Thoracic aorta (tissue), 2 donors: ENCODE results near the gene DDX59. TPM values are rescaled to one million over a fixed set of nuclear protein-coding genes. Genes with fewer than 3 reads are reported as not detected.

Experiments used
- ATAC-seq: fragments of 150-250 bp; one replicate; pipeline ENCODE4 v1.8.0; 2017; ENCODE audit warnings: low read depth; ENCODE audit not compliant: insufficient number of reproducible peaks, low FRiP score
- DNase-seq: peaks from one replicate; pipeline ENCODE4 v3.0.0-alpha.2; 2020; ENCODE audit warnings: low spot score
- H3K27ac ChIP-seq, 2 donors: fragments of 200-600 bp; sonication (generic); 1 replicate in 1 of 2; 2 replicates in 1 of 2; pipeline ENCODE4 v1.5.1; 2016; ENCODE audit warnings: mild to moderate bottlenecking in 2 of 2, moderate library complexity in 2 of 2
- H3K27me3 ChIP-seq: fragments of 200-600 bp; sonication (generic); replicated peaks from 2 replicates; pipeline ENCODE4 v1.6.0; 2016; ENCODE audit warnings: mild to moderate bottlenecking; ENCODE audit not compliant: insufficient read depth
- H3K36me3 ChIP-seq: fragments of 200-600 bp; sonication (generic); one replicate; pipeline ENCODE4 v1.5.1; 2016
- H3K4me1 ChIP-seq, 2 donors: fragments of 200-600 bp; sonication (generic); 1 replicate in 1 of 2; 2 replicates in 1 of 2; pipeline versions ENCODE4 v1.5.1 to v1.6.0; 2016; ENCODE audit warnings: low read depth in 2 of 2, mild to moderate bottlenecking in 1 of 2; ENCODE audit not compliant: control insufficient read depth in 1 of 2
- H3K4me3 ChIP-seq: fragments of 200-600 bp; sonication (generic); 2 replicates; pipeline ENCODE4 v1.5.1; 2016; ENCODE audit warnings: mild to moderate bottlenecking
- H3K9me3 ChIP-seq: fragments of 200-600 bp; sonication (generic); 2 replicates; pipeline ENCODE4 v1.5.1; 2016
- CTCF ChIP-seq: fragments of 200-600 bp; sonication (generic); IDR thresholded peaks from one replicate; pipeline ENCODE4 v1.5.1; 2019; ENCODE audit warnings: antibody characterized with exemption
- total RNA-seq, 2 donors: library from RNA; depleted of rRNA; stranded (reverse); fragments of >200 nt; gene quantifications; one replicate each; pipeline versions ENCODE4 v1.1.0 to v1.2.3, GENCODE V29; 2016

The DDX59 gene
- total RNA-seq, 2 donors from 2014 or later: 16.5 to 27.1 TPM

DNA sequence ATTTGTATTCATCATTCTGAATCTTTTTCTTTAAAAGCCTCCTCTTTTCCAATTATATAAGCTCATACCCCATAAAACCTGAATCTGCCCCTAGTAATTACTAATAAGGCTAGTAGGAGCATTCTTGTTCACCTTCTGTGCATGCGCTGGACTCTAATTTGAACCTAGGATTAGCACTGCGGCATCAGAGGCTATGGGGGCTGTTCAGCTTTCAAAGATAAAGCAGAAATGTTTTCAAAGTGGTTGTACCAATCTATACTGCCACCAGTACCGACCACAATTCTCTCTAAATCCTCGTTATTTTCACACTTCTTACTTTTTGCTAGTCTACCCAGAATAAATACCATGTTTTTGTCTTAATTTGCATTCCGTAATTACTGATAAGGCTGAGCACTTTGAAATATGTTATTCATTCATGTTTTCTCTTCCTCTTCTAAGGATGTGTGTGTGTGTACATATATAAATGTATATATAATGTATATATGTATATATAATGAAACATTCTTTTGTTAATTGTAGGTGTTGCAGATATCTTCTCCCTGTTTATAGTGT, 1.6 kb upstream of the DDX59 start:
- Histone ChIP-seq H3K4me3 (no peak overlapping the region), H3K27me3 (no peaks in the 10 kb centered on the region), H3K9me3 (no peaks in the 10 kb centered on the region), H3K4me1 (peaks cover 17 to 20% of the 10 kb centered on the region in 2 donors), H3K27ac (peak overlapping the region in 1 of 2 donors; percentile 93), H3K36me3 (no peaks in the 10 kb centered on the region)
- TF ChIP-seq CTCF: no peak
- DNase-seq: no peak
- ATAC-seq: no peak

DNA sequence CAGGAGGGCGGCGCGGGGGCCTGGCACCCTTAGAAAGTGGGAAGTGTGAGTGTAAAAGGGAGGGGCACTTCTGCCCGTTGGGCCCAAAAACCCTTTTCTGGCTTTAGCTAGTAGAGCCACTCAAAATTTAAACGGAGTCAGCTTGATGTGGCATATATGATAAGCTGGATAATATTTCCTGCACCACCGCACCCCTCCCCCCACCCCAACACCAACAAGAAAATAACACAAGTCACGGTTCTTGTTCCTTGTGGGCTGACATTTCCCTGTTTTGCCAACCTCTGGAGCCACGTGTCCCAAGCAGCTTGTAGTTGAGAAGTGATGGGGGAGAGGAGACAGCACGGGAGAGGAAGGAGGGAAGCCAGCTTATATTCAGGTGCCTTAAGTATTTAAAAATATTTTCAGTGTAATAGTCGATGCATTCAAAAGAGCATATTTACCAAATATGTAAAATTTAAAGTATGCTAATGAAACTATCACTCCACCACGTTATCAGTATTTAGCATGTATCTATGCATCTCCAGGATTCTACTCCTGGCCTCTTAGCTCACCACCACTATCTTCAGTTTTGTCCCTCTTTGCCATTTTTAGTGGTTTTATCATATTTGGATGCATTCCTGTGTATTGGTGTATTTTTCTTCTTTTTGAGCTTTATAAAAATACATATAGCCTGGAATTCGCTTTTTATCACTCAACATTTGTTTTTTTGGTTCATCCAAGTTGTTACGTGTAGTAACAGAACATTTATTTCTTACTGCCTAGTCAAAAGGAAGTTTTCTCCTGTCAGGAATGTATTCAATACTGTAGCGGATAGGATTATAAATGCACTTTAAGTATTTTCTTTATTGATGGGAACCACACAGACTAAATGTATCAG, 773 bp upstream of the DDX59 start:
- peaks cover 24 to 28% of the 10 kb centered on the region in 2 donors for H3K4me1 ChIP-seq
- H3K4me3 ChIP-seq: peak overlapping the region; percentile 76
- DNase-seq: peak; percentile 7
- no peak for TF ChIP-seq CTCF
- peak overlapping the region; percentile 93 to 100 for H3K27ac ChIP-seq
- H3K27me3 ChIP-seq: no peaks in the 10 kb centered on the region
- no peak for ATAC-seq
- H3K9me3 ChIP-seq: no peaks in the 10 kb centered on the region
- no peaks in the 10 kb centered on the region for H3K36me3 ChIP-seq

DNA sequence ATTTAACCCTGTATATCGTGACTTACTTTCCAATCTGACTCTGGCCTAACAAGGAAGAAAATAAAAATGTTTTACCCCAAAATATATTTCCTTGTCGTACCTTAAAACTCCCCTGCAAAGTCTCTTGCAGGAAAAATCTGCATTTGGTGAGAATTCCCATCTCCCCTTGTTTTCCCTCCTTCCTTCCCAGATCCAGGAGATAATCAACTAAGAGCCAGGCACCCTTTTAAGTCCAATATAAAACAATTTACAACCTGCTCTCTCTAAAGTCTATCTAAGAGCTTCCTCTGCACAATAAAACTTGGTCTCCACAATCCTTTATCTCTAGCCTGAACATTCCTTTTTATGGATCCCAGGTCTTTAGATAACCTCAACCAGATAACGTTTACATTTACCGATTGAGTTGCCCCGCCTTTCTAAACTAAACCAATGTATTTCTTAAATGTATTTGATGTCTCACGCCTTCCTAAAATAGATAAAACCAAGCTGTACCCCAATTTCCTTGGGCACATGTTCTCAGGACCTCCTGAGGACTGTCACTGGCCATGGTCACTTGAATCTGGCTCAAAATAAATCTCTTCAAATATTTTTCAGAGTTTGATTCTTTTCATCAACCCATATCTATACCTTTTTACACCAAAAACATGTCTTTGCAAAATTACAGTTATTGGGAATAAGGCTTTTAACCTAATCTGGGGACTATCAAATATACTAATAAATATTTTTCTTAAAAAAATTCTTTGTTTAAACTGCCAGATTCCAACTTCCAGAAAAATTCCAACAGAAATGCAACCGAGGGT, 993 bp downstream of the DDX59 start:
- TF ChIP-seq CTCF: no peak
- DNase-seq (no peak), ATAC-seq (no peak)
- H3K27me3 ChIP-seq: no peaks in the 10 kb centered on the region
- peak overlapping the region; percentile 93 to 100 for H3K27ac ChIP-seq
- peaks cover 28 to 43% of the 10 kb centered on the region in 2 donors for H3K4me1 ChIP-seq
- H3K4me3 ChIP-seq: peak overlapping the region; percentile 76
- H3K36me3 ChIP-seq: no peaks in the 10 kb centered on the region
- no peaks in the 10 kb centered on the region for H3K9me3 ChIP-seq

DNA sequence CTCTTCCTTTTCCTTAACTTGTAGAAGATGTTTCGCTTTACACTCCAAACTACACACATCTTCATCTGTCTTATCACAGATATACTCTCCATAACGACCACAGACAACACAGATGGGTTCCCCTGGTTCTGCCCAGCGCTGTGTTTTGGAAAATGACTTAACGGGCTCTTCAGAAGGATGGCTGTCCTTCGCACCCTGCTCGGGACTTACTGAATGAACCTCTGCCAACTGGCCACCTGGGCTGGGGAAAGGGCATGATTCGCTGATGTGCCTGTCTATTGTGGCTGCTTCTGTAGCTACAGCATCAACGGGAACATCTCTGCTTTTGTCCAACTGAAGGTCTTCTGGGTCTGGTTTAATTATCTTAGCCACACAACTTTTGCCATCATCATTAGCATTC, 3.4 kb downstream of the DDX59 start:
- Histone ChIP-seq H3K4me3 (no peak overlapping the region), H3K36me3 (no peaks in the 10 kb centered on the region), H3K27me3 (no peaks in the 10 kb centered on the region), H3K27ac (peak overlapping the region; percentile 71 to 75), H3K9me3 (no peaks in the 10 kb centered on the region), H3K4me1 (peaks cover 28 to 48% of the 10 kb centered on the region in 2 donors)
- DNase-seq: no peak
- ATAC-seq: no peak
- TF ChIP-seq CTCF: no peak

DNA sequence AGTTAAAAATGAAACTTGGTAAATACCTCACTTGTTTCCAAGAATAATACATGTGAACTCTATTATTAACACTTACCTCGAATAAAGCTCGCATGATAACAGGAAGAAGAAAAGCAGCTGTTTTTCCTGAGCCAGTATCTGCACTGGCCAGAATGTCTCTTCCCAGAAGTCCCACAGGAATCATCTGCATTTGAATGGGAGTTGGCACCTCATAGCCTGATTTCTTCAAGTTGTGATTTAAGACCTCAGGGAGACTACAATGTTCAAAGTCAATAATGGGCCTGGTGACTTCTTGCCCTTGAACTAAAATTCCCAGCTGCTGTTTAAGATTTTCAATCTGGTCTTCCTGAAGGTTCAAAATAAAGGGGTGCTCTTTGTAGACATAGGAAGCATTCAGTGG, 3.8 kb downstream of the DDX59 start:
- no peak for TF ChIP-seq CTCF
- H3K36me3 ChIP-seq: no peaks in the 10 kb centered on the region
- H3K27ac ChIP-seq: peak overlapping the region; percentile 71 to 75
- peaks cover 27 to 46% of the 10 kb centered on the region in 2 donors for H3K4me1 ChIP-seq
- DNase-seq (no peak), ATAC-seq (no peak)
- H3K4me3 ChIP-seq: peak overlapping the region; percentile 32
- H3K9me3 ChIP-seq: no peaks in the 10 kb centered on the region
- no peaks in the 10 kb centered on the region for H3K27me3 ChIP-seq
